ENCODE results near the gene PDHX.

DNA sequence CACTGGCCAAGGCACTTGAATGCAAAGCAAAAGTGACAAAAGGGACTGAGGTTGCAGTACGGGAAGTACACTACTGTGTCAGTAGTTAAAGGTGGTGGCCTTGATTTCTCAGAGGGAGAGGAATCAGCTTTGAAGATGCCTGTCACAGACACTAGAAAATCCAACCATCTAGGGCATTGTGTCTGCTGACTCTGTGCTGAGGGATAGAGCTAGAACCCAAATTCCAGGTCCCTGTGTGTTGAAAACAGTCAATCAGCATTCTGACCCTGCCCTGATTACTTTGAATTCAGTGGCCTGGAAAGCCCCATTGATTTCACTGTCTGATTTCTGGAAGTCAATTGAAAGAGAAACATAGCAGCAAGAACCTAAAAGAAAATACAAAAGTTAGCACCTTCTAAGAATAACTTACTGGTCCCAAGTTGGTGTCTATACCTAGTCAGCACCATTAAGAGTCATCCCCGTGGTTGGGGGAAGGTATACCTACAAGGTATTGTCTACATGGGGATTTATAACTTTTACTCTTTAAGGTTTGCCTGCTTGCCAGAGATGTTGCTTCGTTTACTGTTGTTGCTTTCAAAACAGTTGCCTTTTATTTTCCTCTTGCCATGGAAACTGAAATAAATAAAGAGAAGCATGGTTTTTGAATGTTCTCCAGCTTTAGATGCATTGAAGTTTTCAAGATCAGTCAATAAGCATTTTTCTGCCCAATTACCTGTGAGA, 97.3 kb downstream of the PDHX start:
- TF ChIP-seq, protein P1, sequence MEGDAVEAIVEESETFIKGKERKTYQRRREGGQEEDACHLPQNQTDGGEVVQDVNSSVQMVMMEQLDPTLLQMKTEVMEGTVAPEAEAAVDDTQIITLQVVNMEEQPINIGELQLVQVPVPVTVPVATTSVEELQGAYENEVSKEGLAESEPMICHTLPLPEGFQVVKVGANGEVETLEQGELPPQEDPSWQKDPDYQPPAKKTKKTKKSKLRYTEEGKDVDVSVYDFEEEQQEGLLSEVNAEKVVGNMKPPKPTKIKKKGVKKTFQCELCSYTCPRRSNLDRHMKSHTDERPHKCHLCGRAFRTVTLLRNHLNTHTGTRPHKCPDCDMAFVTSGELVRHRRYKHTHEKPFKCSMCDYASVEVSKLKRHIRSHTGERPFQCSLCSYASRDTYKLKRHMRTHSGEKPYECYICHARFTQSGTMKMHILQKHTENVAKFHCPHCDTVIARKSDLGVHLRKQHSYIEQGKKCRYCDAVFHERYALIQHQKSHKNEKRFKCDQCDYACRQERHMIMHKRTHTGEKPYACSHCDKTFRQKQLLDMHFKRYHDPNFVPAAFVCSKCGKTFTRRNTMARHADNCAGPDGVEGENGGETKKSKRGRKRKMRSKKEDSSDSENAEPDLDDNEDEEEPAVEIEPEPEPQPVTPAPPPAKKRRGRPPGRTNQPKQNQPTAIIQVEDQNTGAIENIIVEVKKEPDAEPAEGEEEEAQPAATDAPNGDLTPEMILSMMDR (IDR thresholded peaks at IDR 0.05): no peak
- TF ChIP-seq POLR2A (IDR thresholded peaks at IDR 0.05): no peak

Measured in right lobe of liver (tissue), 4 donors.